ENCODE data around the gene SOX18.

SOX18 gene

GRCh38 chr20:64029293-64030117 lies 19.9 kb downstream of the SOX18 start:
- TF ChIP-seq, protein P1, sequence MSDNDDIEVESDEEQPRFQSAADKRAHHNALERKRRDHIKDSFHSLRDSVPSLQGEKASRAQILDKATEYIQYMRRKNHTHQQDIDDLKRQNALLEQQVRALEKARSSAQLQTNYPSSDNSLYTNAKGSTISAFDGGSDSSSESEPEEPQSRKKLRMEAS (IDR thresholded peaks at IDR 0.05; ENCODE audit: low read depth, low read length): no peak
- TF ChIP-seq POLR2A (IDR thresholded peaks at IDR 0.05; ENCODE audit: extremely low read depth, insufficient read length) (no peak), MYC (IDR thresholded peaks at IDR 0.05; ENCODE audit: low read depth, low read length) (no peak)
- TF ChIP-seq, protein P2, sequence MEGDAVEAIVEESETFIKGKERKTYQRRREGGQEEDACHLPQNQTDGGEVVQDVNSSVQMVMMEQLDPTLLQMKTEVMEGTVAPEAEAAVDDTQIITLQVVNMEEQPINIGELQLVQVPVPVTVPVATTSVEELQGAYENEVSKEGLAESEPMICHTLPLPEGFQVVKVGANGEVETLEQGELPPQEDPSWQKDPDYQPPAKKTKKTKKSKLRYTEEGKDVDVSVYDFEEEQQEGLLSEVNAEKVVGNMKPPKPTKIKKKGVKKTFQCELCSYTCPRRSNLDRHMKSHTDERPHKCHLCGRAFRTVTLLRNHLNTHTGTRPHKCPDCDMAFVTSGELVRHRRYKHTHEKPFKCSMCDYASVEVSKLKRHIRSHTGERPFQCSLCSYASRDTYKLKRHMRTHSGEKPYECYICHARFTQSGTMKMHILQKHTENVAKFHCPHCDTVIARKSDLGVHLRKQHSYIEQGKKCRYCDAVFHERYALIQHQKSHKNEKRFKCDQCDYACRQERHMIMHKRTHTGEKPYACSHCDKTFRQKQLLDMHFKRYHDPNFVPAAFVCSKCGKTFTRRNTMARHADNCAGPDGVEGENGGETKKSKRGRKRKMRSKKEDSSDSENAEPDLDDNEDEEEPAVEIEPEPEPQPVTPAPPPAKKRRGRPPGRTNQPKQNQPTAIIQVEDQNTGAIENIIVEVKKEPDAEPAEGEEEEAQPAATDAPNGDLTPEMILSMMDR (IDR thresholded peaks at IDR 0.05; ENCODE audit: low read depth, low read length): no peak
- no peak for DNase-seq (ENCODE audit: low read depth)
- no peak overlapping the region for H3K4me3 ChIP-seq (ENCODE audit: low read depth, low read length)

DNA sequence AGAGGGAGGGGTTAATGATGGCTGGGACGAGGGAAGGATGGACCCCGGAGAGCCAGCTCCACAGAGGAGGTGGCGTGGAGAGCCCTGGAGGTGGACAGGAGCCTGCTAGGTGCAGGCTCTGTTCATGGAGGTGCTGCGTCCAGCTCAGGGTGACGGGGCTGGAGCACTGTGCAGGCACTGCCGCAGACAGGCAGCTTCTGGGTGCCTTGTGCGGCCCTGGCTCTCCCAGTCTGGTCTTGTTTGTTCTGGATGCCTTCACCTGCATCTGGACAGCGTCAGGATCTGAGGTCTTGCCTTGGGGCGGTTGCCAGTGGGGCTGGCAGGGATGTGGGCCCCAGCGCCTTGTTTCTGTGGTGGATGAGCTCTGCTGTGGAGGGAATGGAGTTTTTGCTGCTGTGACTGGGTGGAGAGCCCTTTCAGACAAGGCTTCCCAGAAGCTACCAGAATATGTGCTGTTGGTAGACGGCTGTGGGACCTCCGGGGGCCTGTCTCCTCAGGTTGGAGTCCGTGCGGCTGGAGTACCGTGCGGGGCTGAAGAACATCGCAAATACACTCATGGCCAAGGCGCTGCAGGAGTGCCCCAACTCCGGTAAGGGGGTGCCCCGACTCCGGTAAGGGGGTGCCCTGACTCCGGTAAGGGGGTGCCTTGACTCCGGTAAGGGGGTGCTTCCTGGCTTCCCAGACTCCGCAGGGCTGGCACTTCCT lies 21.3 kb downstream of the SOX18 start:
- TF ChIP-seq POLR2A (IDR thresholded peaks at IDR 0.05; ENCODE audit: extremely low read depth, insufficient read length) (no peak), MYC (IDR thresholded peaks at IDR 0.05; ENCODE audit: low read depth, low read length) (no peak)
- TF ChIP-seq, protein P1 (IDR thresholded peaks at IDR 0.05; ENCODE audit: low read depth, low read length): no peak
- TF ChIP-seq, protein P2 (IDR thresholded peaks at IDR 0.05; ENCODE audit: low read depth, low read length): no peak
- no peak for DNase-seq (ENCODE audit: low read depth)
- H3K4me3 ChIP-seq (ENCODE audit: low read depth, low read length): no peak overlapping the region

DNA sequence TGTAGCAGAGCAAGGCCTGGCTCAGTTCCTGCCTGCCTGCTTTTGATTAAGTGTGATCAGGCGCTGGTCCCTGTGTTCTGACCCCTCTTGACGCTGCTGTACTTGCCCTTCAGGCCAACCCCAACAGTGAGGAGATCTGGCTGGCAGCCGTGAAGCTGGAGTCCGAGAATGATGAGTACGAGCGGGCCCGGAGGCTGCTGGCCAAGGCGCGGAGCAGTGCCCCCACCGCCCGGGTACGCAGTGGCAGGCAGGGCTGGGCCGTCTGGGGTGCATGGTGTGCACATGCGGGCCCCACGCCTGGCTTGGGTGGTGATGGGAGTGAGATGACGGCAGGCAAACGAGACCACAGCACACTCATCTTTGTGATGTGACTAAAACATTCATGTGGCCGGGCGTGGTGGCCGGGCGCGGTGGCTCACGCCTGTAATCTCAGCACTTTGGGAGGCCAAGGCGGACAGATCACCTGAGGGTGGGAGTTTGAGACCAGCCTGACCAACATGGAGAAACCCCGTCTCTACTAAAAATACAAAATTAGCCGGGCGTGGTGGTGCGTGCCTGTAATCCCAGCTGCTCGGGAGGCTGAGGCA lies 23.5 kb downstream of the SOX18 start:
- DNase-seq (ENCODE audit: low read depth): no peak
- no peak overlapping the region for H3K4me3 ChIP-seq (ENCODE audit: low read depth, low read length)
- TF ChIP-seq MYC (IDR thresholded peaks at IDR 0.05; ENCODE audit: low read depth, low read length) (no peak), POLR2A (IDR thresholded peaks at IDR 0.05; ENCODE audit: extremely low read depth, insufficient read length) (no peak)
- TF ChIP-seq, protein P2 (IDR thresholded peaks at IDR 0.05; ENCODE audit: low read depth, low read length): no peak
- TF ChIP-seq, protein P1 (IDR thresholded peaks at IDR 0.05; ENCODE audit: low read depth, low read length): no peak

GRCh38 chr20:64025101-64025825 lies 24.2 kb downstream of the SOX18 start:
- no peak for DNase-seq (ENCODE audit: low read depth)
- no peak overlapping the region for H3K4me3 ChIP-seq (ENCODE audit: low read depth, low read length)
- no peak for TF ChIP-seq MYC (IDR thresholded peaks at IDR 0.05; ENCODE audit: low read depth, low read length)
- TF ChIP-seq, protein P2 (IDR thresholded peaks at IDR 0.05; ENCODE audit: low read depth, low read length): no peak
- TF ChIP-seq POLR2A (IDR thresholded peaks at IDR 0.05; ENCODE audit: extremely low read depth, insufficient read length): no peak
- TF ChIP-seq, protein P1 (IDR thresholded peaks at IDR 0.05; ENCODE audit: low read depth, low read length): no peak
